GM18520 (cell line): Measurements from ENCODE around the gene EXOC2.
"Not testable (repeated sequence)": the region's sequence is repeated elsewhere in the genome, so short reads cannot be mapped to it uniquely, and the experiment has no call there.

Experiments used
- ATAC-seq: cut with Tn5 transposase; IDR thresholded peaks from one replicate; pipeline ENCODE4 v1.9.1; 2021; ENCODE audit not compliant: unreplicated experiment

The EXOC2 gene

DNA sequence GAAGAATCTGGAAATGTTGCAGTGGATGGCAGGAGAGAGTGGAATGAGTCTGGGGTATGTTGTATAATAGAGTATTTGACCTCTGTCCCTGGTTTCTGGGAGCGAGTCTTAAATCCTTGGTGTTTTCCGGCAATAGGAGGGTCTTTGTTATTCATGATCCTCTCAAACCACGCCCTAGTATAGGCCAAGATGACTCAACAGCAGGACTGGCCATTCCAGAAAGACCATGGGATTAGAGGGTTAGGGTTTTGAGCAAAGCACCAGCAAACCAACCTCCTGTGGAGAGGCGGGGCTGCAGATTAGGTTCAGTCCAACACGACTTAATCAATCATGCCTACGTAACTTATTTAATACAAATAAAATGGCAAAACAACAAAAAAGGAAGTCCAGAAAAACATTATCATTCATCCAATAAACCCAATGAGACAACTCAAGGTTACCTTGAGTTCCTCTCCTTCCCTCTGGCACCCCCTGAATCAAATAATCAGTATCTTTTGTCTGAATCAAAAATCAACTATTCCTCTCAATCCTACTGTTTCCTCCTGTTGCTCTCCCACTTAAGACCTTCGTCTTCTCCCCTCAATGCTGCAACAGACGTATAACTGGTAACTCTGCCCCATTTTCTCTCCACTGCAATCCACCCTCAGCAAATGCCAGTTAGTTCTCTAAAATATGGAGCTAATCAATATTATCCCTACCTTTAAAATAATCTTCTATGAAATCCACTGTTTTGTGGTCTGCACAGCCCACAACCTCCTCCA, 51.5 kb downstream of the EXOC2 start:
- no peak for ATAC-seq

GRCh38 chr6:636488-636887, 56.5 kb downstream of the EXOC2 start:
- ATAC-seq = peak; percentile 81

DNA sequence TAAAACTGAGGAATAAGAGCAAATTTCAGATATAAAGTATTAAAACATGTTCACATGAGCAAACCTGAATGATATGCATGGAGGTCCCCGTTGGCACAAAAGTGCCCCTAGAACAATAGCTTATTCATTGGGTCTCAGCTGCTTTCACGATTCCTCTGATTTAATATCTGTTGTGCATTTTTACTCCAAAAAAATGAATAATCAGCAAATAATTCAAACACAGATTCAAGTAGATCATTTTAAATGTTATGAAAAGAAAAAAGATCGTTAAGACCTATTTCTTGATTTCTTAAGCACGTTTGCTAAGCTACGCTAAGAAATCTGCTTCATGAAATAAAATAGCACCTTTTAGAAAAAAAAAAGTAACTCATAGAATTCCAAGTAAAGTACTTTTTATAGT, 57.7 kb downstream of the EXOC2 start:
- no peak for ATAC-seq

DNA sequence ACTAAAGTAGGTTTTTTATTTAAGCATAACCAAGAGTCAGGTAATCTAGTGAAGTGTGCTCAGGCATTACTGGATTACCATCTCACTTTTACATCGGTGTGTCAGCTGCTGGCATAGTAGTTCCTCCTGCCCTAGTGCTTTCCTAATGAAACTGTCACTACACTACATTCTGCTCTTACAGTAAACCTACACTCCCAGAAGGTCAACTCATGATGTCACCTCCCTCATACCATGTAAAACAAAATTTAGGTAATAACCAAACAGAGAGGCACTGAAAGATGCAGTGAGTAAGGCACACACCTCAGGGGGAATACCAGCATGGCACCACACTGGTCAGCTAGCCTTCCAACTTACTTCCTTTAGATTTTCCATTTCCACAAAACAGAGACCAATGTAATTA, 59.3 kb downstream of the EXOC2 start:
- ATAC-seq = no peak

- no peak for ATAC-seq
These were observed 64.2 kb downstream of the EXOC2 start for GRCh38 chr6:628766-629165.

DNA sequence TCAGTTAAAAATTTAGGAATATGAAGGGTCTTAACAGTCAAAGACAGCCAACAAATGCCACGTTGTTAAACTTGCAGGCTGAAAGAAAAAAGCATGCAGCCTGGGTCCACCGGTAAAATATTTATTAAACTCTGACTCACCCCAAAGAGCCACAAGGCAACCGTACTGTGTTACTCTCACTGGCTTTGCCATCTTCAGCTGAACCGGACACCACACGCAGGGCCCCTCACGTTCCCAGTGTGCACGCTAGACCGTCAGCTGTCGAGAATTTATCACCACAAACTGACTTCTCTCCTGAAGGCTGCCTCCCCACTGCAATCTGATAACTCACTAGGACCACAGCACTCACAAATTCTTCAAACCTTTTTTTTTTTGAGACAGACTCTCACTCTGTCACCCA, 66.7 kb downstream of the EXOC2 start:
- ATAC-seq = no peak

DNA sequence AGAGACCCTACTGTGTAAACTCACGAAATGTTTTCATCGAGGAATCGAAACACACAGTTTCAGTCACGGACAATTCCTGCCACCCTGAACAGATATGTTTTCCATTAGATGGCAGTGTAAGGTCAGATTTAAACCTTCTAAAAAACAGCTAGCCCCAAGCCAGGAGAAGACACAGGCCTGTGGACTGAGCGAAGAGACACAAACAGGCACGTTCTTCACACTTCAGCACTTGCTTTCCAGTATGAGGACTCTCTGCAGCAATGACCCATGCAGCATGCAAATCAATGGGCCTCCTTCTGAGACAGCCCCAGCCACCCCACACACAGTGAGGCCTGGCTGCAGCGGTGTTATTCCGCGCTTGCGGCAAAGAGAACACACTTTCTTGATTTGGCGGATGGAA, 68.0 kb downstream of the EXOC2 start:
- no peak for ATAC-seq

GRCh38 chr6:622462-622861, 70.5 kb downstream of the EXOC2 start:
- no peak for ATAC-seq

- no peak for ATAC-seq
These were observed 71.0 kb downstream of the EXOC2 start for GRCh38 chr6:621931-622330.

GRCh38 chr6:620950-621349, 72.0 kb downstream of the EXOC2 start:
- ATAC-seq = no peak

DNA sequence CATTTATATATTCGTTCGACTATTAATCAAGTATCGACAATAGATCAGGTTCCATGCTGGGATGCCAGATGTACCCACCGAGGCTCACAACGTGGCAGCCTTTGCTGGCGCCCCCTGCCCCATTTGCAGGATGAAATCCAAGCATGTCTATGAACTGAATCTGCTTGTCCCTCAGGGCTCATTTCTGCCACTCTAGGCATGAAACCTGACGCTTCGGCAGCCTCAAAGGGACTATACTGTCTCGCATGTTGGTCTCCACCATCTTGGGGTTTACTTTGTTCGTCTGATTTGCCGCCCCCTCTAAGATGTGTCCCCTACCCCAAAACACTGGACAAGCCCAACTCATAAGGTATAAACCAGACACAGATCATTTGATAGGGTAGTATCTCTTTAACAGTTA, 72.8 kb downstream of the EXOC2 start:
- no peak for ATAC-seq

DNA sequence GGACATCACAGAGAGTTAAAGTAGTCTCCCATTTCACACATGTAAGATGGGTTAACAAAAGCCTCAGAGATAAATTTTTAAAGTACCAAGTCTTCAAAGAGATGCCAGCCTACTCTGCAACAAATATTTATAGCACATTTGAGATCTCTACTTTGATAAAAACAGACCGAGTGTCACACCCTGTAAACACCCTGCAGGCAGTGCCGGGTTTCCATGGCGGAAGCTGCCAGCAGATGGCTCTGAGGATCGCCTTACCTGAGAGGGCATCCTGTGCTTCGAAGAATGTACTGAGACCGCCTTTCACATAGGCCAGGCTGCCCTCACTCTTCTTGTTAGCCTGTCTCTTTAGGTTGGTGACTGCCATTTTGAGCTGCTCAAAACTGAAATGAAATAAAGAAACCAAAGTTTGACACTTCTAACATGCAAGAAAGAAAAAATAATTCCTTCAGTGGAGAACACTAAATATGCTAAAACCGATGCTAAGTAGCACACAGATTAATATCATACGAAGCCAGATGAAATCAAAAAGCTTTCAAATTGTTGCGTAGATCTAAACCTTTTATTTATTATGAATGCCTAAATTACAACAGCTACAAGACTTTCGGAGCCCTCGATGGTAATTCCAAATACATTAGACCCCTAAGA, 75.4 kb downstream of the EXOC2 start:
- ATAC-seq = no peak

DNA sequence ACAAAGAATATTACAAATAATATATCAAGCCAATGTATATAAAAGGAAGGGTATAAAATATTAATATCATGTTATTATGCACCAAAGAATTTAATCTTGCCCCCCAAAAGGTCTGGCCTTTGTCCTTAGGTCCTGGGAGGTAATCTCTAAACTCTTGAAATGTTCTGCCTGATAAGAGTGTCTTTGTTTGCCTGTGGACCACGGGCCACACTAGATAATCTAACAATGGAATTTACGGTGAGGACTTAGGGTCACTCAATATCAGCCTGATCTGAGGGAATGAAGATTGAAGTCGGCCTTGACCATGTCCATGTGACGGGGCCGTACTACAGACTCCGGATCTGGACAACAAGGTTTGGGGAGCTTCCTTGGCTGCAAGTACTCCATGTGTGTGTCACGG, 79.0 kb downstream of the EXOC2 start:
- ATAC-seq = no peak

DNA sequence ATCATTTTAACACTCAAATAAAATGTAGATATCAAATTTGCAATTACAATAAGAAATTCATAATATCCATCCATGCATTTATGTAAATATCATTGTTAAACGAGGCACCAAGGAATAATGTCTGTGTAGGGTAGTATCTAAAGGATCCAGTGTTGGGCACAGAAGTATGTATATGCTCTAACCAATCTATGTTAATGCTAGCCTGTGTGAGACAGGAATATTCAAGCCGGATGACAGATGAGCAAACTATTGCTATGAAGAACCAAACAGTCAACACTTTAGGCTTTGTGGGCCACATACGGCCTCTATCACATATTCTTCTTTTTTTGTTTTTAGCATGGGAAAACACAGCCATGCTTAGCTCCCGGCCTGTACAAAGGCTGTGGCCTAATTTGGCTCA, 81.0 kb downstream of the EXOC2 start:
- ATAC-seq = no peak

DNA sequence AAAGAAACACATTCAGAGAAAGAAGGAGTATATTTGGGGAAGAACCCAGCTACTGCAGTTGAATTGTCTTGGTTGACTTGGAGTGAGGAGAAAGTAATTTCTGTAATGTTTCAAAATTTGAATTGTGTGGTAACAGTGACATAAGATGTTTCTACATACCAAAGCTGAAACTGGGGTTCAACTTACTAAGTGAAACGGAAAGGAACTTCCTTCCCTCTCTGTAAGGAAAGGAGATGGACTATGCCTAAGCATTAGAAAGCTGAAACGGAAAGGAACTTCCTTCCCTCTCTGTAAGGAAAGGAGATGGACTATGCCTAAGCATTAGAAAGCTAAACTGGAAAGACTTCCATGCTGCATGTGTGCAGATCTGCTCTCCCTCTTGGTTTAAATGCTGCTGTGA, 82.1 kb downstream of the EXOC2 start:
- ATAC-seq = no peak

DNA sequence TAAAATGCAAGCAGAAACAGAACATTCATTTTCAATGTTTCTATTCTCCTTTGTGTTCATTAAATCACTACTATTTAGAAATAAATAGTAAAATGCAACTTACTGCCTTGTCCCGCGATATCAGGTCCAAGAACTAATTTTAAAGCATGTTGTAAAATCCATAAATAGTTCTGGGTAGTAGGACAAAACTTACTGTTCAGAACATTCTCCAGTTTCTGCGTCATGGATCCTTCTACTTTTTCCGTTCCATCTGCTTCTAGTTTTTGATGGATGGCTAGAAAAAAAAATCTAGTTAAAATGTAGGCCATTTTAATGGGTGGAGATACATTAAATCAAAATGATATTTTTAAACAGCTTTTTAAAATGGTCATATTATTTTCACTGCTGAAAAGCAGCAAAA, 83.0 kb downstream of the EXOC2 start:
- no peak for ATAC-seq

- ATAC-seq = no peak
These were observed 86.0 kb downstream of the EXOC2 start for GRCh38 chr6:606829-607379.

GRCh38 chr6:605895-606294, 87.0 kb downstream of the EXOC2 start:
- not testable (repeated sequence) for ATAC-seq

- ATAC-seq = no peak
These were observed 88.4 kb downstream of the EXOC2 start for GRCh38 chr6:604579-604978.

DNA sequence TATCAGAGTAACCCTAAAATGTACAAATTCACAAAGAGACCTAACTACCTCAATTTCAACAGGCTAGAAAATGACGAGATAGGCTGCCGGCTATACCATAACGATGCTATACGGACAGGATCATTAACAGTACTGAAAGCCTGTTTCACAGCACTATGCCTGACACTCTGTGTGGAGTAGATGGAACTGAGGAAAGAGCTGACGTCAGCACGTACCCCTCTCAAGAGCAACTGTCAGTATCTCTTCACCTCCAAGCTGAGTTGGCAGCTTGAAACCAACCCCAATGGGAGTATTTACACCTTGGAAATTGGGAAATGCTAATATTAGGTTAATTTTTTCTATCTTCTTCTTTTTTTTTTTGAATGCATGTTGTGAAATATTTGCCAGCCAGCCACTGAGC, 89.7 kb downstream of the EXOC2 start:
- ATAC-seq = no peak

DNA sequence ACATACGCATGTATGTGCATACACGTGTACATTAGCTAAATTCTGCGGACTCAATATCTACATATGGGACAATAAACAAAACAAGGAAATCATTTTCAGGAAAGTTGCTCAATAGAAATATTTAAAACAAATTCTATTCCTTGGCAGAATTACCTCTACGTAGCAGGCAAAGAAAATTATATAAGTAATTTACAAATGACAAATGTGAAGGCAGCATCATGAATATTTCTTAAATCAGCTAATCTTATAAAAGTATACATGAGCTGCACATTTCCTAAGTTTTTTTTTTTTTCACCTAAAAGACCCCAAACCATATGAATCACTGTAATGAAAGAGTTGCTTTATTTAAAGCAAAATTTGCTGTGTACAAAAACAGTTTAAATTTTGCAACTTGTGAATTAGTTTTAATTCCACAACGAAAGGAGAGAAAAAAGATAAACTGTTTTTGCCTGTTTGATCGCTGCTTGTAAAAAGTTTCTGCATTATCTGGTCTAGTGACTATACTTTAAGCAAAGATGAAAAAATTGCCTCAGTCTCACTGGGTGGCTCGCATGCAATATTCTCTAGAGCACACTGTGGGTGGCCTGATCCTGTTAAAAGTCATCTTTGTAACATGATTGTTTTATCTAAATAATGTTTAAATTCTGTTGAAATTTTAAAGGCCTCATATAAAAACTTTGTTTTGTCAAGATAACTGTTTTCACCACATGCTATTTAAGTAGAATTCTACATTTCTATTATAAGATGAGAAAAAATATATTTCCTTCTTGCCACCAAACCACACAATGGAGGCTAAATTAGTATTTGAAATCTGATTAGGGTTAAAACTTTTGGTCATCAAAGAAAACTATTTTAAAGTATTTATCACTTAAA, 93.1 kb downstream of the EXOC2 start:
- ATAC-seq = no peak

DNA sequence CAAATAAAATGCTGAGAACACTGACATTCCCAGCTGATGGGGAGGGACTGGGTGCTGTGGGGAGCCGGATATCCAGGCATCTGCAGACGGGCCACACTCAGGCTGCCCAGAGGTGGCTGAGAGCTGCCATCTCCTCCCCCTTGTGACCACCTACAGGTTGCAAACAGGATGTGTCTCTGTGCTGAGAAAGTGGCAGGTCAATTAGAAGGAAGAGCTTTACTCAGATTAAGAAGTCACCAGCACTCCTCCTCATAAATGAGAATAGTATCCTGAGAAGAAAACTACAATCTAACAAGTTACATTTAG, 99.1 kb downstream of the EXOC2 start:
- ATAC-seq = no peak
